Activated CD8-positive, alpha-beta memory T cell treated with anti-CD3 and anti-CD28 coated beads, Interleukin-2, amount 50 U/mL, for 4 hours (primary cell): Measurements from ENCODE around the gene TADA3.

Experiments used
- DNase-seq: peaks from one replicate; pipeline ENCODE4 v3.0.0-alpha.2; 2020

Gene TADA3, protein sequence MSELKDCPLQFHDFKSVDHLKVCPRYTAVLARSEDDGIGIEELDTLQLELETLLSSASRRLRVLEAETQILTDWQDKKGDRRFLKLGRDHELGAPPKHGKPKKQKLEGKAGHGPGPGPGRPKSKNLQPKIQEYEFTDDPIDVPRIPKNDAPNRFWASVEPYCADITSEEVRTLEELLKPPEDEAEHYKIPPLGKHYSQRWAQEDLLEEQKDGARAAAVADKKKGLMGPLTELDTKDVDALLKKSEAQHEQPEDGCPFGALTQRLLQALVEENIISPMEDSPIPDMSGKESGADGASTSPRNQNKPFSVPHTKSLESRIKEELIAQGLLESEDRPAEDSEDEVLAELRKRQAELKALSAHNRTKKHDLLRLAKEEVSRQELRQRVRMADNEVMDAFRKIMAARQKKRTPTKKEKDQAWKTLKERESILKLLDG

GRCh38 chr3:9792405-9793160 lies at the start of gene TADA3, which contains the start of gene ARPC4:
Gene TADA3 (minus strand): TSS chr3:9792473. CDS start chr3:9791466, 1,007 bp downstream.
Gene ARPC4 (plus strand): TSS chr3:9793082. CDS start chr3:9793122, 40 bp downstream.
- DNase-seq = peak; percentile 92

DNA sequence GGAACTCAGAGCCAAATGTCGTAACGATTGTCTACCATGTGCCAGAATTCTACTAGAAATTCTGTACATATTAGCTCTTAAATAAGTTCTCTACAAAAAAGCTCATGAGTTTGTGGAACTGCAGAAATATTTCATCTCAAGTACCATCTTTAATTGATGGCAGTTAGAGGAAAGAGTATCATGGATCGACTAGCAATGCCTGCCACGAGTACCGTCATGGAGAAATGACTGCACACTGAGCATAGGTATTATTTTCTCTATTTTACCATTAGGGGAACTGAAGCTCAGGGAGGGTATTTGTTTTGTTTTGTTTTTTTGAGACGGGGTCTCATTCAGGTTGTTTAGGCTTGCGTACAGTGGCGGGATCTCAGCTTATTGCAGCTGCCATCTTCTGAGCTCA lies 48.7 kb upstream of the TADA3 start:
- no peak for DNase-seq

DNA sequence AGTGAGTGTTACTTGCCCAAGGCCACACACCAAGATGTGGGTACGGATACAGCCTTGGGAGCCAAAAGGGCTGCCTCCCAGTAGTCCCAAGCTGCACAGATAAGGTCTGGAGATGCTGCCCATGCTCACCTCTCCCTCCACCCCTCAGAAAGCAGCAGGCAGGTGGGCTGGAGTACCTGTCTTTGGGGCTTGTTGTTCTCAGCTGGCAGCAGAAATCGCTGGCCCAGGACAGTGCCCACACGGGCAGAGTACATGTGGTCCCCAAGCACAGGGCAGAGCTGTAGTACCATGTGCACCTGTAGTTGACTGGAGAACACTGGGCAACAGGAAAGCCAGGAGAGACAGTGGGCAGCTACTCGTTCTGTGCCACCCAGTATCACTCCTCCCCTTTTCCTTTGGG lies 46.6 kb upstream of the TADA3 start:
- DNase-seq = no peak

GRCh38 chr3:9837701-9838582 lies 45.7 kb upstream of the TADA3 start:
- DNase-seq = no peak

GRCh38 chr3:9834520-9835380 lies 42.5 kb upstream of the TADA3 start:
- no peak for DNase-seq

- DNase-seq = no peak
Observed at GRCh38 chr3:9833078-9833477, 40.8 kb upstream of the TADA3 start.

GRCh38 chr3:9831253-9831652 lies 39.0 kb upstream of the TADA3 start:
- DNase-seq = no peak

DNA sequence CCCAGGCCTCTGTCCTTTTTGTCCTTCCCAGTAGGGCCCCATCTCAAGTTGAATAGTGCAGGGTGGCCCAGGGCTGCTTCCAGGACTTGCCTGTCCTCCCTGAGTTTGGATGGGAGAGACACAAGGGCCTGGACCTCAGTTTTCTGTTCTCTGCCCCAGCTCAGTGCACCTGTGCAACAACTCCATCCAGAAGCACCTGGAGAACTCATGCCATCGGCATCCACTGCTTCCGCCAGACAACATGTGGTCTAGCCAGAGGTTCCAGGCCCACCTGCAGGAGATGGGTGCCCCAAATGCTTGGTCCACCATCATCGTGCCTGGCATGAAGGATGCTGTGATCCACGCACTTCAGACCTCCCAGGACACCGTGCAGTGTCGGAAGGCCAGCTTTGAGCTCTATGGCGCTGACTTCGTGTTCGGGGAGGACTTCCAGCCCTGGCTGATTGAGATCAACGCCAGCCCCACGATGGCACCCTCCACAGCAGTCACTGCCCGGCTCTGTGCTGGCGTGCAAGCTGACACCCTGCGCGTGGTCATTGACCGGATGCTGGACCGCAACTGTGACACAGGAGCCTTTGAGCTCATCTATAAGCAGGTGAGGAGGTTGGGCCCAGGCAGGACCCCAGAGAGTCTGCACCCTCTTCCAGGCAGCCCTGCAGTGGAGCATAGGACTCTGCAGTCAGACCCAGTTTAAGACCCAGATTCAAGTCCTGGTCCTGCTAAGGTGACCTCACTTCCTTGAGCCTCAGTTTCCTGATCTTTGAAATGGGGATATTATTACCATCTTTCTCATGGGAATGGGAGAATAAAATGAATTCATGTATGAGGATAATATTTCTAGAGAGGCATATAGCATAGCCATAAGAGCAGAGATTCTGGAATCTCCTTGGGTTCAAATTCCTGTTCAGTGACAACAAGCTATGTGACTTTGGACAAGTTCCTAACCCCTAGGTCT lies 36.8 kb upstream of the TADA3 start:
- DNase-seq = no peak

DNA sequence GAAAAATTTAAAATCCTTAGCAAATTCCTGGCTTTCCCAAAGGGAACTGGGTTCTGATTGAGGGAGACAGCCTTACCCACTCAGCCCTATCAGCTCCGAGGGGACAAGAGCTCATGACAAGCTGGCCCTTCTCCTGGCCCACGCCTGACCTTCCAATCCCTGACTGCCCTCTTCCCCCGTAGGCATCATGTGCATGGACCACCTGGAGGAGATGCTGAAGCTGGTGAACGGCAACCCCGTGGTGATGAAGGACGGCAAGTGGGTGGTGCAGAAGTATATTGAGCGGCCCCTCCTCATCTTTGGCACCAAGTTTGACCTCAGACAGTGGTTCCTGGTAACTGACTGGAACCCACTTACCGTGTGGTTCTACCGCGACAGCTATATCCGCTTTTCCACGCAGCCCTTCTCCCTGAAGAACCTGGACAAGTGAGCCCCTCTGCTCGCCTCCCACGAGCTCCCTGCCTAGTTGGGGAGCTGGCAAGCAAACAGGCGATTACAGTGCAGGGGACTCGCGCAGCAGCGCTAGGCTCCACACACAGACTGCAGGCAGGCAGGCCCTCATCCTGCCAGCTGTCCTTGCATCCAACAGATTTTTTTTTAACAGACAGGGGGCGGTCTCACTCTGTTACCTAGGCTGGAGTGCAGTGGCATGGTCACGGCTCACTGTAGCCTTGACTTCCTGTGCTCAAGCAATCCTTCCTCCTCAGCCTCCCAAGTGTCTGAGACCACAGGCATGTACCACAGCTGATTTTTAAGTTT lies 34.7 kb upstream of the TADA3 start:
- DNase-seq = no peak

GRCh38 chr3:9825451-9826040 lies 33.3 kb upstream of the TADA3 start:
- DNase-seq = no peak

GRCh38 chr3:9820946-9821345 lies 28.7 kb upstream of the TADA3 start:
- no peak for DNase-seq

GRCh38 chr3:9820543-9820942 lies 28.3 kb upstream of the TADA3 start:
- no peak for DNase-seq

GRCh38 chr3:9818666-9819335 lies 26.5 kb upstream of the TADA3 start:
- no peak for DNase-seq

- DNase-seq = no peak
Observed at GRCh38 chr3:9817436-9817835, 25.2 kb upstream of the TADA3 start.

- no peak for DNase-seq
Observed at GRCh38 chr3:9815986-9816385, 23.7 kb upstream of the TADA3 start.

- DNase-seq = no peak
Observed at GRCh38 chr3:9812870-9813483, 20.7 kb upstream of the TADA3 start.

- no peak for DNase-seq
Observed at GRCh38 chr3:9810846-9811245, 18.6 kb upstream of the TADA3 start.

- DNase-seq = no peak
Observed at GRCh38 chr3:9810433-9810770, 18.1 kb upstream of the TADA3 start.
